GM18505 (cell line): Measurements from ENCODE around the gene ECHDC1.

ENCODE experiments used
- ATAC-seq: cut with Tn5 transposase; IDR thresholded peaks from one replicate; pipeline ENCODE4 v1.9.1; 2021; ENCODE audit not compliant: unreplicated experiment
- POLR2A ChIP-seq: IDR thresholded peaks from 4 replicates; pipeline ENCODE4 v1.6.1; 2011; ENCODE audit warnings: borderline replicate concordance; ENCODE audit not compliant: insufficient read depth, insufficient read length; ENCODE audit errors: extremely low read depth

Gene ECHDC1

GRCh38 chr6:127247114-127248096, 96.0 kb downstream of the ECHDC1 start:
- no peak for TF ChIP-seq POLR2A

GRCh38 chr6:127243501-127243900, 99.9 kb downstream of the ECHDC1 start:
- ATAC-seq = no peak
- TF ChIP-seq POLR2A = no peak

More at GRCh38 chr6:127247114-127248096, 96.0 kb downstream of the ECHDC1 start:
- ATAC-seq = no peak
